ENCODE results near the gene NPTX1.

GRCh38 chr17:80509311-80509710 lies 32.9 kb upstream of the NPTX1 start:
- TF ChIP-seq TCF12 (IDR thresholded peaks at IDR 0.05) = no peak
- TF ChIP-seq TCF12 (CRISPR knock-in tag; IDR thresholded peaks at IDR 0.05) = no peak
- TF ChIP-seq AFF4 (CRISPR knock-in tag; IDR thresholded peaks at IDR 0.05) = no peak
- no peak for TF ChIP-seq MAFK (conservative IDR thresholded peaks at IDR 0.05 in 1 of 2, IDR thresholded peaks at IDR 0.05 in 1 of 2; ENCODE audit: low read length in 2 of 2)
- no peak for TF ChIP-seq EZH2 (conservative IDR thresholded peaks at IDR 0.05; ENCODE audit: low read depth, low read length)
- no peak for TF ChIP-seq TAF1 (CRISPR knock-in tag; IDR thresholded peaks at IDR 0.05)
- TF ChIP-seq, protein P1, sequence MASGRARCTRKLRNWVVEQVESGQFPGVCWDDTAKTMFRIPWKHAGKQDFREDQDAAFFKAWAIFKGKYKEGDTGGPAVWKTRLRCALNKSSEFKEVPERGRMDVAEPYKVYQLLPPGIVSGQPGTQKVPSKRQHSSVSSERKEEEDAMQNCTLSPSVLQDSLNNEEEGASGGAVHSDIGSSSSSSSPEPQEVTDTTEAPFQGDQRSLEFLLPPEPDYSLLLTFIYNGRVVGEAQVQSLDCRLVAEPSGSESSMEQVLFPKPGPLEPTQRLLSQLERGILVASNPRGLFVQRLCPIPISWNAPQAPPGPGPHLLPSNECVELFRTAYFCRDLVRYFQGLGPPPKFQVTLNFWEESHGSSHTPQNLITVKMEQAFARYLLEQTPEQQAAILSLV (CRISPR knock-in tag; IDR thresholded peaks at IDR 0.05; ENCODE audit: borderline replicate concordance) = no peak
- no peak for TF ChIP-seq CBX5 (CRISPR knock-in tag; IDR thresholded peaks at IDR 0.05; ENCODE audit: borderline replicate concordance)
- TF ChIP-seq RAD21 (CRISPR knock-in tag; IDR thresholded peaks at IDR 0.05) = no peak
- TF ChIP-seq CTCF (CRISPR knock-in tag; IDR thresholded peaks at IDR 0.05) = no peak
- TF ChIP-seq ETV6 (CRISPR knock-in tag; conservative IDR thresholded peaks at IDR 0.05) = no peak
- no peak for TF ChIP-seq KAT7 (CRISPR knock-in tag; IDR thresholded peaks at IDR 0.05; ENCODE audit: borderline replicate concordance)
